GM12878 (cell line): ENCODE measurements around the gene SLC13A2. TPM values are rescaled to one million over a fixed set of nuclear protein-coding genes. Genes with fewer than 3 reads are reported as not detected.
A peak's percentile ranks its signal among the peaks of the same experiment; 100 is the strongest.

Experiments used
- ATF2 ChIP-seq: IDR thresholded peaks from 2 replicates; pipeline ENCODE4 v1.6.1; 2012; ENCODE audit warnings: low read length, inconsistent platforms
- ATF7 ChIP-seq: fragments of 450-650 bp; IDR thresholded peaks from 2 replicates; pipeline ENCODE4 v1.6.1; 2016; ENCODE audit warnings: low read depth, mild to moderate bottlenecking
- BACH1 ChIP-seq: fragments of 450-650 bp; IDR thresholded peaks from 2 replicates; pipeline ENCODE4 v1.6.1; 2017; ENCODE audit warnings: mild to moderate bottlenecking, borderline replicate concordance
- BCL3 ChIP-seq: IDR thresholded peaks from 2 replicates; pipeline ENCODE4 v1.6.1; 2011; ENCODE audit warnings: borderline replicate concordance, low read depth, mild to moderate bottlenecking, moderate library complexity, low read length; ENCODE audit not compliant: insufficient read depth, poor library complexity, severe bottlenecking
- CBFB ChIP-seq: IDR thresholded peaks from 2 replicates; pipeline ENCODE4 v1.6.1; 2016; ENCODE audit warnings: antibody characterized with exemption, low read depth
- CEBPZ ChIP-seq: fragments of 150-350 bp; IDR thresholded peaks from 2 replicates; pipeline ENCODE4 v1.6.1; 2016; ENCODE audit warnings: low read depth, low read length
- EGR1 ChIP-seq, 2 experiments: IDR thresholded peaks; 1 replicate in 1 of 2; 2 replicates in 1 of 2; pipeline ENCODE4 v1.6.1; 2011 to 2012; ENCODE audit warnings: low read depth in 2 of 2, low read length in 2 of 2, borderline replicate concordance in 1 of 2, mild to moderate bottlenecking in 1 of 2, moderate library complexity in 1 of 2
- HDGF ChIP-seq: fragments of 450-650 bp; IDR thresholded peaks from 2 replicates; pipeline ENCODE4 v1.6.1; 2016; ENCODE audit warnings: antibody characterized with exemption
- IKZF1 ChIP-seq: fragments of 450-650 bp; conservative IDR thresholded peaks from 2 replicates; pipeline ENCODE4 v1.6.1; 2017; ENCODE audit warnings: antibody characterized with exemption, mild to moderate bottlenecking
- IRF4 ChIP-seq: IDR thresholded peaks from 2 replicates; pipeline ENCODE4 v1.6.1; 2011; ENCODE audit warnings: low read depth, low read length
- JUNB ChIP-seq: IDR thresholded peaks from 2 replicates; pipeline ENCODE4 v1.6.1; 2016; ENCODE audit warnings: antibody characterized with exemption, mild to moderate bottlenecking
- KDM1A ChIP-seq: fragments of 200-600 bp; sonication (generic); IDR thresholded peaks from 2 replicates; pipeline ENCODE4 v1.6.1; 2016; ENCODE audit warnings: borderline replicate concordance
- MAX ChIP-seq: IDR thresholded peaks from 2 replicates; pipeline ENCODE4 v1.6.1; 2012; ENCODE audit warnings: low read depth, low read length, improper control_type of control experiment
- PKNOX1 ChIP-seq: fragments of 450-650 bp; IDR thresholded peaks from 2 replicates; pipeline ENCODE4 v1.6.1; 2016; ENCODE audit warnings: mild to moderate bottlenecking
- POLR2A ChIP-seq: IDR thresholded peaks from 2 replicates; pipeline ENCODE4 v1.6.1; 2011; ENCODE audit warnings: low read depth, mild to moderate bottlenecking, low read length
- POLR2AphosphoS5 ChIP-seq: IDR thresholded peaks from 2 replicates; pipeline ENCODE4 v1.6.1; 2011; ENCODE audit warnings: mild to moderate bottlenecking, low read length, inconsistent platforms
- SMAD1 ChIP-seq: fragments of 450-650 bp; IDR thresholded peaks from 2 replicates; pipeline ENCODE4 v1.6.1; 2018; ENCODE audit warnings: mild to moderate bottlenecking, low read depth; ENCODE audit not compliant: partially characterized antibody
- SMAD5 ChIP-seq: IDR thresholded peaks from 2 replicates; pipeline ENCODE4 v1.6.1; 2016; ENCODE audit warnings: antibody characterized with exemption, low read depth
- SUPT20H ChIP-seq: IDR thresholded peaks from 2 replicates; pipeline ENCODE4 v1.6.1; 2011; ENCODE audit warnings: low read depth, mild to moderate bottlenecking, low read length, moderate library complexity, borderline replicate concordance; ENCODE audit not compliant: control insufficient read depth
- SUZ12 ChIP-seq: fragments of 200-600 bp; sonication (generic); IDR thresholded peaks from one replicate; pipeline ENCODE4 v1.6.1; 2018; ENCODE audit warnings: antibody characterized with exemption, mild to moderate bottlenecking; ENCODE audit not compliant: unreplicated experiment
- TAF1 ChIP-seq: IDR thresholded peaks from 2 replicates; pipeline ENCODE4 v1.6.1; 2011; ENCODE audit warnings: mild to moderate bottlenecking, low read depth, low read length, borderline replicate concordance
- TBL1XR1 ChIP-seq: IDR thresholded peaks from 2 replicates; pipeline ENCODE4 v1.6.1; 2012; ENCODE audit warnings: low read depth, low read length, improper control_type of control experiment
- WRNIP1 ChIP-seq: IDR thresholded peaks from 2 replicates; pipeline ENCODE4 v1.6.1; 2011; ENCODE audit warnings: low read depth, low read length, improper control_type of control experiment, borderline replicate concordance
- ZNF217 ChIP-seq: fragments of 450-650 bp; IDR thresholded peaks from 2 replicates; pipeline ENCODE4 v1.6.1; 2017; ENCODE audit warnings: antibody characterized with exemption, mild to moderate bottlenecking
- ZNF274 ChIP-seq: IDR thresholded peaks from one replicate; pipeline ENCODE4 v1.8.0; 2011; ENCODE audit not compliant: insufficient read length, insufficient read depth
- ZZZ3 ChIP-seq: IDR thresholded peaks from 2 replicates; pipeline ENCODE4 v1.6.1; 2011; ENCODE audit warnings: low read depth; ENCODE audit not compliant: control insufficient read depth, insufficient read length
- polyA plus RNA-seq, 11 experiments: library from polyadenylated mRNA; depleted of rRNA in 4 of 11; unstranded in 6 of 11; stranded (reverse) in 5 of 11; fragments of >200 nt; fragmentation: Nextera tagmentation in 4 of 11; fragmentation: Illumina TruSeq in 1 of 11; extraction: Ambion mirVana in 4 of 11; extraction: Trizol in 1 of 11; gene quantifications; 1 replicate in 1 of 11; 2 replicates in 10 of 11; pipeline versions ENCODE4 v1.2.1 to v1.2.3, GENCODE V29; 2011 to 2016; ENCODE audit warnings: inconsistent platforms in 2 of 11, missing spikeins in 2 of 11, low read depth in 1 of 11
- total RNA-seq, 4 experiments: library from RNA; depleted of rRNA in 3 of 4; stranded (reverse); fragments of >200 nt in 3 of 4; fragmentation: Illumina TruSeq in 1 of 4; extraction: Trizol in 1 of 4; gene quantifications; 2 replicates each; pipeline versions ENCODE4 v1.2.1 to v1.2.3, GENCODE V29; 2013 to 2021

SLC13A2 gene
- total and polyA plus RNA-seq, 10 of the 15 experiments (the other 5 are each of a cell fraction or from before 2014, with no cell fraction given): 0.03 to 0.13 (median 0.05) TPM; not detected in 6

GRCh38 chr17:28484296-28484695, 10.9 kb downstream of the SLC13A2 start (continued):
- TF ChIP-seq BACH1 (no peak), WRNIP1 (no peak), POLR2A (peak; percentile 42; the same call in 1 of the 2 replicates), CEBPZ (no peak), POLR2AphosphoS5 (no peak), PKNOX1 (no peak), SUPT20H (no peak), ATF7 (peak; percentile 47; the same call in 1 of the 2 replicates), ZZZ3 (no peak), SMAD1 (no peak), IKZF1 (peak; percentile 38; the same call in 1 of the 2 replicates), BCL3 (no peak), SUZ12 (no peak), MAX (0 out of 2 replicates have a peak, but pooled peaks have one; percentile 38), JUNB (peak; percentile 69), KDM1A (no peak), SMAD5 (no peak), TBL1XR1 (0 out of 2 replicates have a peak, but pooled peaks have one; percentile 47), ZNF274 (no peak), IRF4 (peak; percentile 92), TAF1 (peak; percentile 36; the same call in 1 of the 2 replicates), CBFB (0 out of 2 replicates have a peak, but pooled peaks have one; percentile 42), ZNF217 (no peak), ATF2 (peak; percentile 74), EGR1 (IDR thresholded peaks at IDR 0.05; ENCODE audit: borderline replicate concordance in 1 of 2, low read depth in 2 of 2, low read length in 2 of 2) (no peak), HDGF (no peak)
